Heart left ventricle (tissue), 16 donors: ENCODE measurements around the gene ADAM8. TPM values are rescaled to one million over a fixed set of nuclear protein-coding genes. Genes with fewer than 3 reads are reported as not detected.

Experiments
- ATAC-seq, 4 donors: fragments of 200-7000 bp; cut with Tn5 transposase; one replicate each; pipeline ENCODE4 v1.9.1; 2020 to 2022; ENCODE audit warnings: moderate library complexity in 4 of 4, mild to moderate bottlenecking in 3 of 4, moderate number of reproducible peaks in 1 of 4
- DNase-seq, 5 donors: peaks; one replicate each; pipeline ENCODE4 v3.0.0-alpha.2; 2020
- H3K27ac ChIP-seq, 12 donors: fragments of 200-600 bp; sonication (generic) in 4 of 12; one replicate each; pipeline versions ENCODE4 v1.5.0 to v1.8.0; 2016 to 2022; ENCODE audit warnings: mild to moderate bottlenecking in 2 of 12
- H3K27me3 ChIP-seq, 9 donors: fragments of 200-600 bp; sonication (generic) in 2 of 9; one replicate each; pipeline versions ENCODE4 v1.5.1 to v1.8.0; 2016 to 2022; ENCODE audit warnings: mild to moderate bottlenecking in 3 of 9
- H3K36me3 ChIP-seq, 9 donors: fragments of 200-600 bp; sonication (generic) in 2 of 9; one replicate each; pipeline versions ENCODE4 v1.5.0 to v1.8.0; 2018 to 2022; ENCODE audit warnings: mild to moderate bottlenecking in 2 of 9
- H3K4me1 ChIP-seq, 12 donors: fragments of 200-600 bp; sonication (generic) in 4 of 12; one replicate each; pipeline versions ENCODE4 v1.5.0 to v1.8.0; 2016 to 2022; ENCODE audit warnings: mild to moderate bottlenecking in 3 of 12
- H3K4me3 ChIP-seq, 12 donors: fragments of 200-600 bp; sonication (generic) in 4 of 12; one replicate each; pipeline versions ENCODE4 v1.5.0 to v1.8.0; 2017 to 2022; ENCODE audit warnings: mild to moderate bottlenecking in 9 of 12, moderate library complexity in 4 of 12
- H3K9me3 ChIP-seq, 12 donors: fragments of 200-600 bp; sonication (generic) in 4 of 12; one replicate each; pipeline versions ENCODE4 v1.5.0 to v1.8.0; 2016 to 2022; ENCODE audit warnings: mild to moderate bottlenecking in 1 of 12
- CTCF ChIP-seq, 12 donors: fragments of 200-600 bp; sonication (generic) in 4 of 12; IDR thresholded peaks; one replicate each; pipeline versions ENCODE4 v1.5.0 to v1.8.0; 2018 to 2022; ENCODE audit warnings: antibody characterized with exemption in 12 of 12, mild to moderate bottlenecking in 5 of 12
- POLR2A ChIP-seq, 2 donors: fragments of 450-650 bp; IDR thresholded peaks; one replicate each; pipeline ENCODE4 v1.6.1; 2017; ENCODE audit warnings: antibody characterized with exemption in 2 of 2, mild to moderate bottlenecking in 2 of 2, moderate library complexity in 2 of 2
- WGBS, 4 donors: extraction: QIAGEN DNeasy Blood & Tissue Kit in 2 of 4; methylation state at CpG; one replicate each; pipeline versions ENCODE4 v1.1.5 to v1.1.7; 2013 to 2018; 5-methylcytosine and 5-hydroxymethylcytosine counted together
- intact Hi-C, 10 donors: fragments of 100-400 bp; cut with DNase I; formaldehyde crosslinking; loops; one replicate each; pipeline versions ENCODE4 v1.11.1 to v1.14.2; 2022
- polyA plus RNA-seq, 2 donors: library from polyadenylated mRNA; stranded (reverse); fragments of 200-250 nt; gene quantifications; one replicate each; pipeline ENCODE4 v1.2.3, GENCODE V29; 2013
- total RNA-seq, 9 donors: library from RNA; depleted of rRNA in 2 of 9; stranded (reverse); fragments of >200 nt in 2 of 9; fragmentation: NEBNext Ultra II Directional in 3 of 9; extraction: Animal tissue kit (Norgen Biotek cat#: 25700) in 3 of 9; gene quantifications; one replicate each; pipeline versions ENCODE4 v1.1.0 to v1.2.4, GENCODE V29; 2016 to 2023
- donor health status: ischemic (EF 13 %, LVEDD 7.1; RV severe dilation, severe dysfunction).
- donor health status: healthy with polysubstance abuse.
- donor health status: DM: no; HTN: yes; CAD: no.
- donor health status: DM: no; HTN: no; CAD: no.
- donor health status: ischemic (EF 25% LVEDD 6.9; RV normal size, moderate dysfunction).
- donor health status: ischemic (EF 25% LVEDD 5.7; RV mildly dilated, moderate dysfunction).
- donor health status: healthy.
- donor health status: DM: yes; HTN: yes; CAD: no.
- donor health status: ischemic (EF 35%, LVEDD 5.7; RV mildly dilated, moderate dysfunction).
- donor health status: nonischemic (EF 11% LVEDD 7.7; RV severe dilation, severe dysfunction).
- donor health status: DM: yes; HTN: yes; CAD: no.
- donor health status: PGD.
- donor health status: ischemic (EF 29% LVEDD 5.4; RV normal size, mild dysfunction).
- donor health status: nonischemic (EF 23%, LVEDD 6.1; RV moderate dilation, normal function).

The ADAM8 gene
- total and polyA plus RNA-seq, 11 donors, result 0.50 to 10.3 (median 1.6) TPM

DNA sequence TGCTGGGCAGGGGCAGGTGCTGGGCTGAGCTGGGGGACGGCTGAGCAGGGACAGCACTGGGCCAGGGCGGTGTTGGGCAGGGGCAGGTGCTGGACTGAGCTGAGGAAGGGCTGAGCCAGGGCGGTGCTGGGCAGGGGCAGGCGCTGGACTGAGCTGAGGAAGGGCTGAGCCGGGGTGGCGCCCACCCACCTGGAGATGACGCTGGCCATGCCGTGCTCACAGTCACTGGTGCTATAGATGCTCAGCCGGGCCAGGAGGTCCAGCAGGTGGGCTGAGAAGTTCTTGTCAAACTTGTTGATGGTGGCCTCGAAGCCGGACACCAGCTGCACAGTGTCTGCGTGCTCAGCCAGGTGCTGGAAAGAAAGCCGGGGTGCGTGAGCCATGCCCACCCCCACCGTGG is 4.4 kb upstream of the ADAM8 start:
- H3K4me3 ChIP-seq, result no peak overlapping the region
- peaks cover 6 to 78% (median 64%) of the 10 kb centered on the region in 9 donors for H3K36me3 ChIP-seq
- ATAC-seq (no peak), DNase-seq (no peak)
- H3K9me3 ChIP-seq, result no peaks in the 10 kb centered on the region
- TF ChIP-seq CTCF (IDR thresholded peaks at IDR 0.05) (no peak), POLR2A (IDR thresholded peaks at IDR 0.05) (no peak)
- H3K27me3 ChIP-seq, result peaks cover 0 to 14% (median 7%) of the 10 kb centered on the region in 9 donors
- peaks cover 0 to 45% (median 8%) of the 10 kb centered on the region in 12 donors for H3K4me1 ChIP-seq
- intact Hi-C loops, result no loop called here
- WGBS, 4 donors, result 94 to 95% (median 94%) methylated on average over 8 to 15 of the region's 15 CpGs
- no peak overlapping the region for H3K27ac ChIP-seq

- ATAC-seq (no peak), DNase-seq (no peak)
- H3K27ac ChIP-seq, result peak overlapping the region in 1 of 12 donors; percentile 81
- TF ChIP-seq CTCF (IDR thresholded peaks at IDR 0.05), result no peak
- H3K9me3 ChIP-seq, result no peaks in the 10 kb centered on the region
- no peak overlapping the region for H3K4me3 ChIP-seq
- intact Hi-C loops, result no loop called here
- peaks cover 6 to 72% (median 58%) of the 10 kb centered on the region in 9 donors for H3K36me3 ChIP-seq
- H3K27me3 ChIP-seq, result peaks cover 0 to 19% (median 13%) of the 10 kb centered on the region in 9 donors
- peaks cover 0 to 51% (median 8%) of the 10 kb centered on the region in 12 donors for H3K4me1 ChIP-seq
- 91 to 96% (median 94%) methylated on average over 6 to 10 of the region's 10 CpGs for WGBS, 4 donors
Measured at GRCh38 chr10:133280391-133281059, 3.9 kb upstream of the ADAM8 start.

DNA sequence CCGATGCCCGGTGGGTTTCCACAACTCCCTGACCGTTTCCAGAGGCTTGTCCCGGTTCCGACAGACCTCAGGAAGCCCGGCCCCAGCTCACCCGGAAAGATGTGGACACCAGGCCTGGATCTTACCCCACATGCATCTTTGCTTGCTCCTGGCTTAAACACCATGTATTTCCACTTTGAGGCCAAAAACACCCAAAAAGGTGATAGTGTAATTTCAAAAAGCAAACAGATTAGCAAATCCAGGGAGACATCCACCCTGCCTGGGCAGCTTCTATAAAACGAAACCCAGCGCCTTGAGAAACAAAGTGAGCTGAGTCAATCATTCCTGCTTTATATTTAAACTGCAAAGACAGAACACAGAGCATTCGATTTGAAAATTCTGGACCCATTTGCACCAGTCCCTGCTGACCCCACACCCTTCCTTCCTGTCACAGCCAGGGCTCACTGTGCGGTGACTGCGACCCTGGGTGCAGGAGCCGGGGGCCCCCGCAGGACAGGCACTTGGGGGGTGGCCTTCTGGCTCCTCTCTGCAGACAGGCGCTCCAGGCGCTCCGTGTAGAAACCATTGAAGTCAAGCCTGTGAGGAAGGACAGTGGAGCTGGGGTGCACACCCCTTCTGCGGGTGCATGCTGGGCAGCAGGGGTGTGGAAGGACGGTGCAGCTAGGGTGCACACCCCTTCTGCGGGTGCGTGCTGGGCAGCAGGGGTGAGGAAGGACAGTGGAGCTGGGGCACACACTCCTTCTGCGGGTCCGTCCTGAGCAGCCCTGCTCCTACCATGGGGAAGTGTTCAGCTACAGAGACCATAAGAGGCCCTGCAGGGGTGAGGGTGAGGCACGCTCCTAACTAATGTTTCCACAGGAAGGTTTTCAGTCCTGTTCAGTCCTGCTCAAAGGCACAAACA is 2.9 kb upstream of the ADAM8 start:
- no peak for DNase-seq
- Histone ChIP-seq H3K9me3 (no peaks in the 10 kb centered on the region), H3K36me3 (peaks cover 4 to 63% (median 49%) of the 10 kb centered on the region in 9 donors), H3K27me3 (peaks cover 0 to 29% (median 20%) of the 10 kb centered on the region in 9 donors), H3K4me1 (peaks cover 0 to 60% (median 8%) of the 10 kb centered on the region in 12 donors), H3K4me3 (peak overlapping the region in 1 of 12 donors; percentile 12), H3K27ac (peak overlapping the region in 1 of 12 donors; percentile 81)
- intact Hi-C loops, result no loop called here
- 78 to 86% (median 83%) methylated on average over 22 to 24 of the region's 24 CpGs for WGBS, 4 donors
- peak in 2 of 4 donors; percentile 3 to 16 for ATAC-seq
- TF ChIP-seq CTCF (IDR thresholded peaks at IDR 0.05) (no peak), POLR2A (IDR thresholded peaks at IDR 0.05) (no peak)
